HUES48 (cell line): ENCODE results near the gene PRRT4.

Source experiments
- H3K27ac ChIP-seq: one replicate; pipeline ENCODE4 v1.7.0; 2013; ENCODE audit warnings: low read depth, low read length, inconsistent platforms
- H3K27me3 ChIP-seq: 2 replicates; pipeline ENCODE4 v1.6.1; 2013; ENCODE audit warnings: mild to moderate bottlenecking, low read length; ENCODE audit not compliant: control insufficient read depth, insufficient read depth
- H3K36me3 ChIP-seq: 2 replicates; pipeline ENCODE4 v1.6.1; 2013; ENCODE audit warnings: low read length; ENCODE audit not compliant: control insufficient read depth, insufficient read depth
- H3K4me1 ChIP-seq: 2 replicates; pipeline ENCODE4 v1.6.1; 2013; ENCODE audit warnings: mild to moderate bottlenecking, low read length; ENCODE audit not compliant: control insufficient read depth, insufficient read depth
- H3K4me3 ChIP-seq: 2 replicates; pipeline ENCODE4 v1.5.1; 2013; ENCODE audit warnings: mild to moderate bottlenecking, low read depth, low read length
- H3K9ac ChIP-seq: 2 replicates; pipeline ENCODE4 v1.6.1; 2013; ENCODE audit warnings: mild to moderate bottlenecking, low read depth, low read length, moderate library complexity
- H3K9me3 ChIP-seq: 2 replicates; pipeline ENCODE4 v1.6.1; 2013; ENCODE audit warnings: low read length; ENCODE audit not compliant: control insufficient read depth, insufficient read depth

Gene PRRT4

DNA sequence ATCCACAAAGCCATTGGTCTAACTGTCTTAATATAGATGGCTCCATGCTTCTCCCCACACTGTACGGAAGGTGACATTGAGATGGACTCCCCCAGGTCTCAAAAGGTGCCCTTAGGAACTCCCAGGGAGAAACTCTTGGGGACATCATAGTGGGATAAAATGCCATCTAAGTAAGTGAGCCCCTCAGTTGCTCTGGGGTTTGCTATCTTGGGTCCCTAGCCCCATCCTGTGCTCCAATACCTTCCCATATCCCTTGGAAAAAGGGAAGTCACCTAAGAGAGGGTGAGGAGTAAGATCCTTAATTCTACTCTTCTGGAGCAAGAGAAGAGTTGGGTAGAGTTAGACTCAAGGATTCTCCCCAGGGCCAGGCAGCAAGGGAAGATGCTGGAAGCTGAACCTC is 7.9 kb downstream of the PRRT4 start:
- Histone ChIP-seq H3K9ac (no peak overlapping the region), H3K4me3 (no peak overlapping the region), H3K9me3 (no peaks in the 10 kb centered on the region), H3K27ac (no peak overlapping the region), H3K36me3 (no peaks in the 10 kb centered on the region), H3K27me3 (peaks cover 81% of the 10 kb centered on the region), H3K4me1 (no peaks in the 10 kb centered on the region)

DNA sequence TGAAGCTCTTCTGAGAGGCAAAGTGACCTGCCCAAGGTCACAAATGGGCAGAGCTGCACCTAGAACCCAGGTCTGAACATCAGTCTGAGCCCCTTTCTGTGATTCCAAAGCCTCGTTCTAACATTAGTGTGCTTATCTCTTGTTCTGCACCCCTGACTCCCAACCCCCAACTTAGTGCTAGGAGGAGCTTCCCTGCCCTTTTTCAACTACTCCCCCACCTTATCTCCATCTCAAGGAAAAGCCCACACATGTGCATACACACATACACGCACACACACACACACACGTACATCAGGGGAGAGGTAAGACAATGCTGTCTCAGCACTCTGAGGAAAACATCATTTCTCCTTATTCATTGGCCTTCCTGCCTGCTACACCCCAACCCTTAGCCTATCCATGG is 8.3 kb downstream of the PRRT4 start:
- no peaks in the 10 kb centered on the region for H3K36me3 ChIP-seq
- peaks cover 81% of the 10 kb centered on the region for H3K27me3 ChIP-seq

DNA sequence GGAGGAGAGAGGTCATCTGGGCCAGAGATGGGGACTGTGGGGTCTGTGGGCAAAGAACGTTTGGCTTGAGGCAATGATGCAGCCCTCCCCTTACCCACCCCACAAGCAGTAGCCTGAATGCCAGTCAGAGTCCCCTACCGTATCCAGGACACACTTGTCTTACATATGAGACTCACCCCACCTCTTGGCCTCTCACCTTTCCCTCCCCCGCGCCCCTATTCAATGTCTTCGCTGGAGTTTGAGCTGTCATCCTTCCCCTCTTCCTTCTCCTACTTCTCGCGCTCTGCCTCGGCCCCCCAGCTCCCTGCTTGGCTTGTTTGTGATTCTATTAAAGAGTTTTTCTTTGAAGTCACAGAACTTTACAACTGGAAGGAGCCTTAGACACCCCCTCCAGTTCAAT is 8.9 kb downstream of the PRRT4 start:
- Histone ChIP-seq H3K4me3 (no peak overlapping the region), H3K27me3 (peaks cover 81% of the 10 kb centered on the region), H3K9ac (no peak overlapping the region)

More for the DNA sequence above, 8.3 kb downstream of the PRRT4 start:
- H3K27ac ChIP-seq, result no peak overlapping the region
- no peak overlapping the region for H3K9ac ChIP-seq
- H3K9me3 ChIP-seq, result no peaks in the 10 kb centered on the region
- H3K4me3 ChIP-seq, result no peak overlapping the region
- no peaks in the 10 kb centered on the region for H3K4me1 ChIP-seq

DNA sequence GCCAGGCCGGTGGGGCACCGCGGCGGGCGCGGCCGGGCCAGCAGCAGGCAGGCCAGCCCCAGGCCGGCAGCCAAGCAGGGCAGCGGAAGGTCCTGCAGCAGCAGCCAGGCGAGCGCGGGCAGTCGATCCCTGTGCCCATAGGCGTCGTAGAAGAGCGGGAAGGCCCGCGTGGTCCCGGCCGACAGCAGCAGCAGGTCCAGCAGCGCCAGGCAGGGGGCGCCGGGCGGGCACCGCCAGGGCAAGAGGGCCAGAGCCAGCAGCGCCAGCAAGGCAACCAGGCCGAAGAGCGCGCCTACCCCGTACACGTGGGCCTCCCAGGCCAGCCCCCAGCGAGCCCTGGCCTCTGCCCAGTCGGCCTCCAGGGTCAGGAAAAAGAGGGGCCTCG is 9.3 kb downstream of the PRRT4 start:
- peaks cover 80% of the 10 kb centered on the region for H3K27me3 ChIP-seq
- H3K9me3 ChIP-seq, result no peaks in the 10 kb centered on the region
- H3K9ac ChIP-seq, result no peak overlapping the region
- no peaks in the 10 kb centered on the region for H3K36me3 ChIP-seq
- H3K27ac ChIP-seq, result no peak overlapping the region
- no peaks in the 10 kb centered on the region for H3K4me1 ChIP-seq
- H3K4me3 ChIP-seq, result no peak overlapping the region

More for the DNA sequence above, 8.9 kb downstream of the PRRT4 start:
- Histone ChIP-seq H3K36me3 (no peaks in the 10 kb centered on the region), H3K9me3 (no peaks in the 10 kb centered on the region), H3K27ac (no peak overlapping the region), H3K4me1 (no peaks in the 10 kb centered on the region)

DNA sequence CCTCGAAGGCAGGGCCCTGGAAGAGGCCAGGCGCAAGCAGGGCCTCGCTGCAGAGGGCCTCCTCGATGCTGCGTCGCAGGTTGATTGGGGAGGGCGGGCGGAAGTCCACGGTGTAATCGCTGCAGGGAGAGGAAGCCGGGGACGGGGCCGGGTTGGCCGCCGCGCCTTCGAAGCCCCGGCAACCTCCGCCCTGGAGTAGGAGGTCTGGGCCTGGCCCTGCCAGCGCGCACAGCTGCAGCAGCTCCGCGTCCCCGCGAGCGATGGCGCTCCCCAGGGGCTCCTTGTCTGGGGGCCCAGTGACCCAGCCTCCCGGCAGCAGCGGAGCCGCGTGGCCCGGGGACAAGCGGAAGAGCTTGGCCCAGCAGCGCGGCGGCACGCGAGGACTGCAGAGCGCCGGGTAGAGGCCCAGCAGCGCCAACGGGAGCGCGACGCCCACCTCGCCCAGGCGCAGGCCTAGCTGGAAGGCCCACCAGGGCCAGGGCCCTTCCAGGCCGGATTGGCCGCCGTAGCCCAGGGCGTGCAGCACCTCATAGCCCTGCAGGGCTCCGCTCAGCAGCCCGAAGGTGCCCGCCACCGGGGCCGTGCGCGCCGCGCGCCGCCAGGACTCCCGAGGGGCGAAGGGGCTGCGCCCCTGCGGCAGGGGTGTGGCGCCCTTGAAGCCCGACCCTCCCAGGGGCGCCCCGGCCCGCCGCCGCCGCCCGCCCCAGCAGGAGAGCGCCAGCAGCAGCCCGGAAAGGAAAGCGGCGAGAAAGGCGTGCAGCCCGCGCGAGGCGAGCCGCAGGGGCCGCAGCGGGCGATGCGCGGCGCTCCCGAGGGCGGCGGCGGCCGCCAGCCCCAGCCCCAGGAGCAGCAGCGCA is 10.0 kb downstream of the PRRT4 start:
- no peaks in the 10 kb centered on the region for H3K4me1 ChIP-seq
- H3K4me3 ChIP-seq, result no peak overlapping the region

DNA sequence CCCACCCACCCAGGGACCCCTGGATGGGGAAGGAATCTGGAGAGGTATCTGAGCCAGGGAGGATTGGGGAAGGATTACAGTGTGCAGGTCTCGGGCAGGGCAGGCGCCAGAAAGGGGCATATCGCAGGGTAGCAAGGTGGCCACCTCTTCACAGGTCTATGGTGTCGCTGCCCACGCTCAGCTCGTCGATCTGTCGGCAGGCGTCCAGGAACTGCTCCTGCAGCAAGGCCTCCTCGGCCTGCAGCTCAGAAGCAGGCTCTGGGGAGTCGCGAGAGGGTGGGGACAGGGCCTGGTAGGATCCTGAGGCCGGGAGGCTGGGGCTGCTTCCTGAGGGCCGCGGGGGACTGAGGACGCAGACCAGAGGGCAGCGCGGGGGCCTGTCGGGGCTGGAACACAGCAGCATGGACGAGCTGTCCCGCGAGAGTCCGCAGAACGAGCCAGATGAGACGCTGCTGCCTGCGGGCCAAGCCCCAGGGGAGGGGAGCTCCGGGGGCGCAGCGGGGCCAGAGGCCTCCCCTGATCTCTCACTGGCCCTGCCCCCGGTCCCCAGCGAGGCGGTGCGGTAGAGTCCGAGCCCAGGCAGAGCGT is 10.7 kb downstream of the PRRT4 start:
- H3K4me3 ChIP-seq, result no peak overlapping the region
- H3K9ac ChIP-seq, result no peak overlapping the region
- no peaks in the 10 kb centered on the region for H3K36me3 ChIP-seq
- H3K27ac ChIP-seq, result no peak overlapping the region
- peaks cover 80% of the 10 kb centered on the region for H3K27me3 ChIP-seq
- no peaks in the 10 kb centered on the region for H3K4me1 ChIP-seq
- no peaks in the 10 kb centered on the region for H3K9me3 ChIP-seq

More for the DNA sequence above, 10.0 kb downstream of the PRRT4 start:
- no peaks in the 10 kb centered on the region for H3K9me3 ChIP-seq
- H3K36me3 ChIP-seq, result no peaks in the 10 kb centered on the region
- H3K9ac ChIP-seq, result no peak overlapping the region
- H3K27ac ChIP-seq, result no peak overlapping the region
- peaks cover 80% of the 10 kb centered on the region for H3K27me3 ChIP-seq

DNA sequence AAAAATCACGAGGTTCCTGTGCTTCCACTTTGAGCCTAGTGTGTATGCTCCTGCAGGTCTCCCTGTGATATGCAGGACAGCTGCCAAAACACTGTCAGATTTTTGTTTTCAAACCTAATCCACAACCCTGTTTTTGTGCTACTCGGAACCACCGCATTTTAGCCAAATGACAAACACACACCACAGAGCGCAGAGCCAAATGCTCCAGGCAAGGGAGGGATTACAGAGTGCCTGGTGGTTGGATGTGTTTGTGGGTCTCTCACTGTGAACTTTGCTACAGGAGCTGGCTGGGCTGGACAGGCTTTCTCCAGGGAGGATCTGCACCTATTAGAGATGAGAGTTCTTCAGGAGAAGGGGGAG is 12.0 kb downstream of the PRRT4 start:
- Histone ChIP-seq H3K9ac (no peak overlapping the region), H3K27ac (no peak overlapping the region), H3K4me1 (no peaks in the 10 kb centered on the region), H3K36me3 (no peaks in the 10 kb centered on the region), H3K9me3 (no peaks in the 10 kb centered on the region), H3K4me3 (no peak overlapping the region), H3K27me3 (peaks cover 69% of the 10 kb centered on the region)

DNA sequence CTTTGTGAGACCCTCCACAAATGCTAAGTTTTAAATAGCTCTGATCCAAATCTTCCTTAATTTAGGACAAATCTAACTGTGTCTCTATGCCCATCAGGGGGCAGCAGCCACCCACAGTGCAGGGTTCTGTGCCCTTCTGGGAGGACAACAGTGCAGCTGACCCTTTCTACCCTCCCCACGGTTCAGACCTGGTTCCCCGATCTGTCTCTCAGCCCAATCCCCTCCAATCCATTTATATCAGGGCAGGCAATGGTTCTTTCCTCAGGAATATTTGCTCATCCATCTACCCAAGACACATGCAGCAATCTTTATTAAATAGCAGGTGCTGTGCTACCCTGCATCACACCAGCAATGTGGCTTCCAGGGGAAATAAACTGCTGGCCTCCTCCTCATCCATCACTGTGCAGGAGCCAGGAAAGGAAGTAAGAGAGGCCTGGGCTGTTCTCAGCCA is 13.8 kb downstream of the PRRT4 start:
- no peak overlapping the region for H3K9ac ChIP-seq
- H3K4me3 ChIP-seq, result no peak overlapping the region
- H3K9me3 ChIP-seq, result no peaks in the 10 kb centered on the region
- H3K36me3 ChIP-seq, result no peaks in the 10 kb centered on the region
- H3K27ac ChIP-seq, result no peak overlapping the region
- peaks cover 52% of the 10 kb centered on the region for H3K27me3 ChIP-seq
- peaks cover 2% of the 10 kb centered on the region; the same call in 1 of the 2 replicates for H3K4me1 ChIP-seq

DNA sequence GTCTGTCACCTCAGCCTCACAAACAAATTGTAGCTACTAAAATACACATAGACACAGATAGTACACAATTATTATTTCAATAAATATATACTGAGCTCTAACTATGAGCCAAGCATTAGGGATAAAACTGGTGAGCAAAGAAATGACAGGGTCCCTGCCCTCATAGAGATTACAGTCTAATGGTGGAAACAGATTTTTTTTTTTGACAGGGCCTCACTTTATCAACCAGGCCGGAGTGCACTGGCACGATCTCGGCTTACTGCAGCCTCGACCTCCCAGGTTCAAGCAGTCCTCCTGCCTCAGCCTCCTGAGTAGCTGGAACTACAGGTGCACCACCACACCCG is 17.1 kb downstream of the PRRT4 start:
- no peak overlapping the region for H3K27ac ChIP-seq
- H3K4me3 ChIP-seq, result no peak overlapping the region; the same call in 1 of the 2 replicates
- no peak overlapping the region for H3K9ac ChIP-seq

DNA sequence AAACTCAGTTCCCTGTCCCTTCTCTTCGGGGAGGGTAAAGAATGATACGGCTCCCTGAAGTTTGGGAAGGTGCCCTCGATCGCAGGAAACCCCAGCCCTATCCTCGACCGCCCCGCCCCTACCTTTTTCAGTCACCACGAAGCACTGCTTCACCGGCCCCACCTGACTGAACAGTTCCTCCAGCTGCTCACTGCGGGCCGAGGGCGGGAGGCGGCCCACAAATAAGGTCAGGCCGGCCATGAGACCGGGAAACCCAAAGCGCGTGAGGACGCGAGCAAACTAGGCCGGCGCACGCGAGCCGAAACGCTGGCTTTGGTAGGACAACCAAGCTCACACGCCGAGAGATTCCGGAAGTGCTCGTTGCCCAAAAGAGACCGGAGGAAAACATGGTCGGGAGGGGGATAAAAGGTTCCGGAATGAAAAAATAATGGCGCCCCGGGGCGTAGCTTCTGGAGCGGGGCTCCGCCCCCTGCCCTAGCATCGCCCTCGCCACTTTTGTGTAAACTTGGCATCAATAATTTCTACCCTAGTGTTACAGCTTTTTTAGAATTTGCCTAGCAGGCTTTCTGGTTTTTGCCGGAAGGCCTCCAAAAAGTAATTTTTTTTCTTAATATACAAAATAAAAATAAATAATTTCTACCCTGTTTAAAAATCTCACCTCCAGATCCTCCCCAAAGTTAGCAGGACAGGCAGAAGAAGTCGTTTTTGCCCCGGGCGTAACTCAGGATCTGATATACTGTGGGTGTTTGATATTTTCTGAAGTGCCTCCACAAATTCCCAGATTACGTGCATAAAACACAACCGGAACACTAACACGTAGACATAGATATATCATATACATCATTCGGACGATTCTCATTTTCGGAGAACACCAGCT is 17.7 kb downstream of the PRRT4 start, which contains the start of gene RBM28:
Gene RBM28, minus strand, starts transcription at position 355 of the 877 bp plus-strand sequence. Its CDS starts 115 bp downstream, at position 240.
- peak within 1 kb of the TSS; percentile 93 for H3K27ac ChIP-seq
- H3K9ac ChIP-seq, result peak within 1 kb of the TSS; percentile 88
- peaks cover 25% of the 10 kb centered on the region for H3K36me3 ChIP-seq
- peaks cover 14% of the 10 kb centered on the region for H3K27me3 ChIP-seq
- no peaks in the 10 kb centered on the region for H3K9me3 ChIP-seq
- peak within 1 kb of the TSS; percentile 88 for H3K4me3 ChIP-seq
- peaks cover 6% of the 10 kb centered on the region for H3K4me1 ChIP-seq

More for the DNA sequence above, 17.1 kb downstream of the PRRT4 start:
- Histone ChIP-seq H3K36me3 (peaks cover 19% of the 10 kb centered on the region; the same call in 1 of the 2 replicates), H3K4me1 (peaks cover 6% of the 10 kb centered on the region), H3K9me3 (no peaks in the 10 kb centered on the region), H3K27me3 (peaks cover 20% of the 10 kb centered on the region)
